Fibroblast of pulmonary artery (primary cell): ENCODE data around the gene CPT2.

Source experiments
- DNase-seq: peaks from one replicate; pipeline ENCODE4 v3.0.0-alpha.2; 2010; ENCODE audit warnings: low read depth
- H3K4me3 ChIP-seq: replicated peaks from 2 replicates; pipeline ENCODE4 v1.5.1; 2011; ENCODE audit warnings: low read depth, mild to moderate bottlenecking, control low read depth, low read length, moderate library complexity
- TF ChIP-seq, protein P1 (sequence below): IDR thresholded peaks from 2 replicates; pipeline ENCODE4 v1.5.1; 2011; ENCODE audit warnings: mild to moderate bottlenecking, control low read depth, low read length, inconsistent platforms; ENCODE audit errors: missing control alignments

CPT2 gene

DNA sequence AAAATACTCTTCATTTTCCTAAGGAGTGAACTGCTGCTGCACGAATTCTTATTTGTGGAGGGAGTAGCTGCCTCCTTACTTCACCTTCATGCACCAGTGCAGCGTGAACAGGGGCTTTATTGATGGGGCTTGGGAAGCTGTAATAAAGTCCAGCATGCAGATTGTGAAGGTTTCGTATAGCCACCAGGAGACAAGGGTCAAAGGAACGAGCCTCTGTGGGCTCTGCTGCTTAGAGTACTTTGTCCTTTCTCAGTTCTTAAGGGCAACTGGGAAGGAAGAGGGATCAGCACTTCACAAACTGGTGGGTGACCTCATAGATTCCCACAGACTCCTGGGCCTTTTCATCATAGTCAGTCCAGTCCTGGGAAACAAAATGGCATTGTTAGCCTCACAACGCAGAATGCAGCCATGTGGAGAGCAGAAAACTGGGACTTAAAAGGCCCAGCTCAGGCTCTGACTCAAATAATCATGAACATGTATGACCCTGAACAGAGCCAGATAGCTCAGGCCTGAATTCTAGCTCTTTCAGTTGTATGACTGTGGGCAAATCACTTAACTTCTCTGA is 17.8 kb downstream of the CPT2 start:
- DNase-seq: no peak
- no peak overlapping the region for H3K4me3 ChIP-seq
- TF ChIP-seq, protein P1, sequence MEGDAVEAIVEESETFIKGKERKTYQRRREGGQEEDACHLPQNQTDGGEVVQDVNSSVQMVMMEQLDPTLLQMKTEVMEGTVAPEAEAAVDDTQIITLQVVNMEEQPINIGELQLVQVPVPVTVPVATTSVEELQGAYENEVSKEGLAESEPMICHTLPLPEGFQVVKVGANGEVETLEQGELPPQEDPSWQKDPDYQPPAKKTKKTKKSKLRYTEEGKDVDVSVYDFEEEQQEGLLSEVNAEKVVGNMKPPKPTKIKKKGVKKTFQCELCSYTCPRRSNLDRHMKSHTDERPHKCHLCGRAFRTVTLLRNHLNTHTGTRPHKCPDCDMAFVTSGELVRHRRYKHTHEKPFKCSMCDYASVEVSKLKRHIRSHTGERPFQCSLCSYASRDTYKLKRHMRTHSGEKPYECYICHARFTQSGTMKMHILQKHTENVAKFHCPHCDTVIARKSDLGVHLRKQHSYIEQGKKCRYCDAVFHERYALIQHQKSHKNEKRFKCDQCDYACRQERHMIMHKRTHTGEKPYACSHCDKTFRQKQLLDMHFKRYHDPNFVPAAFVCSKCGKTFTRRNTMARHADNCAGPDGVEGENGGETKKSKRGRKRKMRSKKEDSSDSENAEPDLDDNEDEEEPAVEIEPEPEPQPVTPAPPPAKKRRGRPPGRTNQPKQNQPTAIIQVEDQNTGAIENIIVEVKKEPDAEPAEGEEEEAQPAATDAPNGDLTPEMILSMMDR: no peak

DNA sequence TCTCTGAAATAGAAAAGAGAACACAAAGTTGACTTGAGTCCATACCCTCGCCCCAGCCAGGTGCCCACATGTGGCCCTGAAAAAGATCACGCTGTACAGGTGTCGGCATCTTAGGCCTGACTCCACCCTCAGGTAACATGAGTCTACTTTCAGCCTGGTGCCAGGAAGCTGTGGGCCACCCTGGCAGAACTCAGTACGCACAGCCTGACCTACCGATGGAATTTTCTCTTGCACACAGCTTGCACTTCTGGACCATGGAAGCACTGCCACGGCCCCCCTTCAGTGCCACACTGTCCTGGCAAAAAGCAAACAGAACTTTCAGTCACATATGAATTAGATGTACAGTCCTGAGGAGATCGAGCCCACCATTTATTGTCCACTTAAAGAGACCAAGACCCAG is 21.6 kb downstream of the CPT2 start:
- TF ChIP-seq, protein P1: no peak
- no peak for DNase-seq
- no peak overlapping the region for H3K4me3 ChIP-seq

DNA sequence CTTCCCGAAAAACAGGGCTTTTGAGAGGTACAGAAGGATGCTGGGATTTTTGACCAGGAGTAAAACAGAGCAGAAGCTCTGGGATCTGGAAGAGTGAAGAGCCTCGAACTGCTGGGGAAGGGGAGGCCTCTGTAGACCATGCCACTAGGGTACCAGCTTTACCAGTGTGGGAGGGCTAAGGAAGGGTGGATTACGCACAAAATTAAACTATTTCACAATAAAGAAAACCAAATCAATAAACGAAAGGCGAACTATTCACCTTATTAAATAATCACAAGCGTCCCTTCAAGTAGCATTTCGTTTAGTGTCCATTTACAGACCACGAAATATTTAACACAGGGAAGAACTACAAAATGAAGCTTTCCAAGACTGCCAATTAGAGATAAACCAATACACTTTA is 23.1 kb downstream of the CPT2 start:
- peak overlapping the region; percentile 92 for H3K4me3 ChIP-seq
- TF ChIP-seq, protein P1: no peak
- no peak for DNase-seq

DNA sequence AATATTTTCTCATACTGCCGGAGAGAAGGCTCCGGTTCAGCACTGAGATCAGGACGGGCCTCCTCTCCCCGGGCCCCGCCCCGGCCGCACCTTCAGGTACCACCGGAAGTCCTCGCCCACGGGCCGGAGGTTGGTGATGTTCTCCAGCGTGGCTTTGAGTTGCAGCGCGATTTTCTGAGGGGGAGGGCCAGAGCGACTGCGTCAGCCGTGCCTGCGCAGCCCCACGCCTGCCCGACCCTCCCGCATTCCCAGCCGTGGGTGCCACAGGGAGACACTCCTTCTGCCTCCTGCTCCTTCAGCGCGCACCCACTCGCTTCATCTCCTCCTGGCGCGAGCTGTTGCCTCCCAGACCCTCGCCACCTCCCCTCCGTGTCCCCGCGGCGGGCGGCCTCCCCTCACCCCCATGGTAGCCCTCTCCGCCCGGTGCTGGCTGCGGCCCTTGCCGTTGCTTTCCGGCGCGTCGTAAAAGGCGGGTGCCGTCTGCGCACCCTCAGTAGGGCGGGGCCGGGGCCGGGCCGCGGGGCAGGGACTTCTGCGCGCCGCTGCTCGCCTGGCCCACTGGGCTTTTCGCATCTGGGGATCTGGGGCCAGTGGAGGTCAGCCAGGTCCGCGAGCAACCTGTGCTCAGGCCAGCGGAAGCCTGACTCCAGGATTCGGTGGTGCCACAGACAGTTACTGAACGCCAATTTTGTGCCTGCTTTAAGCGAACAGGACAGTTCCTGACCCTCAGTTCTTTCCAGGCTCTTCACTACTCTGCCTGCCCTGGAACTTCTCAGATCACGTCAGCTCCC is 23.7 kb downstream of the CPT2 start, which contains the start of gene CZIB:
Gene CZIB, minus strand, starts transcription at position 464 of the 791 bp plus-strand sequence. Its CDS starts 59 bp downstream, at position 405.
- TF ChIP-seq, protein P1: no peak

DNA sequence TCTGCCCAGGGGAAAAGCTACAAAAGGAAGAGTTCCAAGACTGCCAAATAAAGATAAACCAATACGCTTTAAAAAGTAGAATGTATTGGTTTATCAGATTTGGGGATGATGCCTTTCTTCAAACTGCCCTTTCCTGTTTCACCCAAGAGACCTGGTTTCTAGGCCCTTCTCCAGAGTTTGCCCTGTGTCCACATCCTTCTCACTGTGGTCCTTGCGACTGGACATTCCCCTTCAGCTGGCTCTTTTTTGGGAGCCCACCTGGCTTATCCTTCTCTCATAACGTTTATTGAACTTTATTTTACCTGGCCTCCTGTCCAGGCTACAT is 24.3 kb downstream of the CPT2 start:
- TF ChIP-seq, protein P1: no peak
- no peak for DNase-seq
- peak overlapping the region; percentile 92 for H3K4me3 ChIP-seq

More for the DNA sequence above, 23.7 kb downstream of the CPT2 start, which contains the start of gene CZIB:
- peak; percentile 89 for DNase-seq
- peak within 1 kb of the TSS; percentile 92 for H3K4me3 ChIP-seq

DNA sequence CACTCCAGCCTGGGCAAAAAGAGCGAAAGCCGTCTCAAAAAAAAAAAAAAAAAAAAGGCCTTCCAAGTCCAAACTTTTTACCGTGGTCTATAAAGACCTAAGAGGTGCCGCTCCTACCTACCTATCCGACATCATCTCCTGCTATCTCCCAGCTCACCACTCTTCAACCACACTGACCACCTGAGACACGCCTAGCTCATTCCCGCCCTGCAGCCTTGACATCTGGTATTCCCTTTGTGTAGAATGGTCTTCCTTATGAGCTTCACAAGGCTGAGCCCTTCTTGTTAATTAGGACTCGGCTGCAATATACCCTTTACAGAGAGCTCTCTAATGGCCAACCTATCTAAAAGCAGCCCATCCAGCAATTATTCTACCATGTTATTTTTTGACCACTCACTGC is 41.0 kb downstream of the CPT2 start:
- TF ChIP-seq, protein P1: no peak
- H3K4me3 ChIP-seq: peak overlapping the region; percentile 88
- no peak for DNase-seq
